ENCODE measurements around the gene FAM174C. TPM values are rescaled to one million over a fixed set of nuclear protein-coding genes. Genes with fewer than 3 reads are reported as not detected.

FAM174C gene
- total RNA-seq, 4 donors from 2014 or later: 14.2 to 42.2 (median 21.8) TPM

- TF ChIP-seq POLR2AphosphoS5 (IDR thresholded peaks at IDR 0.05) (no peak), EP300 (IDR thresholded peaks at IDR 0.05) (no peak), POLR2A (IDR thresholded peaks at IDR 0.05) (no peak), CTCF (IDR thresholded peaks at IDR 0.05) (no peak)
- no peak overlapping the region for H3K27ac ChIP-seq
- H3K4me3 ChIP-seq: no peak overlapping the region
- no peak for ATAC-seq
- no peaks in the 10 kb centered on the region for H3K9me3 ChIP-seq
- H3K36me3 ChIP-seq: peaks cover 0 to 51% of the 10 kb centered on the region in 2 donors
- no peaks in the 10 kb centered on the region for H3K27me3 ChIP-seq
- 92% methylated on average over 13 of the region's 100 CpGs; no CpG with 5 or more reads in 1 of the 2 donors for WGBS, 2 donors (ENCODE audit: low coverage in 1 of 2)
- H3K4me1 ChIP-seq: peaks cover 0 to 22% (median 10%) of the 10 kb centered on the region in 3 donors
Measured at GRCh38 chr19:1228161-1228957, 47.0 kb upstream of the FAM174C start.

- TF ChIP-seq CTCF (IDR thresholded peaks at IDR 0.05) (no peak), EP300 (IDR thresholded peaks at IDR 0.05) (no peak), POLR2A (IDR thresholded peaks at IDR 0.05) (no peak), POLR2AphosphoS5 (IDR thresholded peaks at IDR 0.05) (no peak)
- WGBS, 2 donors (ENCODE audit: low coverage in 1 of 2): 100% methylated on average over 1 of the region's 158 CpGs; no CpG with 5 or more reads in 1 of the 2 donors
- no peak overlapping the region for H3K27ac ChIP-seq
- H3K4me1 ChIP-seq: peaks cover 0 to 23% (median 11%) of the 10 kb centered on the region in 3 donors
- peaks cover 0 to 41% of the 10 kb centered on the region in 2 donors for H3K36me3 ChIP-seq
- no peak overlapping the region for H3K4me3 ChIP-seq
- no peaks in the 10 kb centered on the region for H3K9me3 ChIP-seq
- no peak for ATAC-seq
- no peaks in the 10 kb centered on the region for H3K27me3 ChIP-seq
Measured at GRCh38 chr19:1229056-1229923, 46.0 kb upstream of the FAM174C start.

- H3K36me3 ChIP-seq: peaks cover 0 to 33% of the 10 kb centered on the region in 2 donors
- H3K9me3 ChIP-seq: no peaks in the 10 kb centered on the region
- ATAC-seq: no peak
- H3K27ac ChIP-seq: no peak overlapping the region
- no CpG with 5 or more reads among the region's 61 CpGs for WGBS, 2 donors (ENCODE audit: low coverage in 1 of 2)
- no peak overlapping the region for H3K4me3 ChIP-seq
- H3K27me3 ChIP-seq: no peaks in the 10 kb centered on the region
- TF ChIP-seq EP300 (IDR thresholded peaks at IDR 0.05): no peak
- no peak for TF ChIP-seq POLR2A (IDR thresholded peaks at IDR 0.05)
- TF ChIP-seq CTCF (IDR thresholded peaks at IDR 0.05): no peak
- peaks cover 0 to 23% (median 11%) of the 10 kb centered on the region in 3 donors for H3K4me1 ChIP-seq
Measured at GRCh38 chr19:1229924-1230782, 45.2 kb upstream of the FAM174C start.

GRCh38 chr19:1230783-1231489 is 44.4 kb upstream of the FAM174C start:
- TF ChIP-seq EP300 (IDR thresholded peaks at IDR 0.05) (no peak), POLR2A (IDR thresholded peaks at IDR 0.05) (no peak), CTCF (IDR thresholded peaks at IDR 0.05) (no peak), POLR2AphosphoS5 (IDR thresholded peaks at IDR 0.05) (no peak)
- 45% methylated on average over 4 of the region's 38 CpGs; no CpG with 5 or more reads in 1 of the 2 donors for WGBS, 2 donors (ENCODE audit: low coverage in 1 of 2)

More at GRCh38 chr19:1230783-1231489, 44.4 kb upstream of the FAM174C start:
- Histone ChIP-seq H3K4me1 (peaks cover 0 to 23% (median 11%) of the 10 kb centered on the region in 3 donors), H3K9me3 (no peaks in the 10 kb centered on the region), H3K36me3 (peaks cover 0 to 25% of the 10 kb centered on the region in 2 donors), H3K27ac (no peak overlapping the region), H3K4me3 (no peak overlapping the region), H3K27me3 (peaks cover under 1% of the 10 kb centered on the region)
- no peak for ATAC-seq
